ENCODE data around the gene LSAMP.

The LSAMP gene

DNA sequence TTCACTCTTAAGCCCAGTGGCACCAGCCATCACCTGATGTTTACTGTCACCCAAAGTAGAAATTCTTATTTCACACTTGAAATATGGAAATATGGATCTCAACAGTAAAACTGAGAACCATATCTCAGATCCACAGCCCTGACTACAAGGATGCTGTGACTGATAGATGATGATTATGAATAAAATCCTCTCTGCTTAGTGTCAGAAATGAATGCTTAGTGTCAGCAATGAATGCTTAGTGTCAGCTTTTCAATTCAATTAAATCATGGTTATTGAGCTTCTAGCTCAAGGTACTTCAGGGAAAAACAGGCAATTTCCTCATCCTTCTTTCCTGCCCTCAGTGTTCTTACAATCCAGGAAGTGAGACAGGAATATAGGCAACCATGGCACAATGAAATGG lies 392.3 kb downstream of the LSAMP start:
- DNase-seq (ENCODE audit: low read depth in 3 of 3), result no peak

DNA sequence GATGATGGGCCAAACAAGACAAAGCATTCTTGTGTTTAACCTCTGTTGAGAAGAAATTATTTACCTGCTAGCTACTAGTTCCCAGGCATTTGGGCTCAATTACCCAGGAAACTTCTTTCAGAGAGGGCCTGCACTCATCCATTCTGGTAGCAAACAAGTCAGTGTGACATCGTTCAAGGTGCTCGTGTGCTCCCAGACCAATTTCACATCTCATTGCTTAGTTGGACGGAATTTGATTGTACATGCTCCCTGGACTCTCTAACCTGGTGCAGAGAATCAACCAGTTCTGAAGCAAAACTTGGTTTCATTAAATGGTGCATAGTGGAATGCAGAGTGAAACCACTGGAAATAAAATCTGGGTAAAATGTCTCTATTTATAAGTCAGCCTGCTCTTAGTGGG lies 392.7 kb downstream of the LSAMP start:
- no peak for DNase-seq (ENCODE audit: low read depth in 3 of 3)

DNA sequence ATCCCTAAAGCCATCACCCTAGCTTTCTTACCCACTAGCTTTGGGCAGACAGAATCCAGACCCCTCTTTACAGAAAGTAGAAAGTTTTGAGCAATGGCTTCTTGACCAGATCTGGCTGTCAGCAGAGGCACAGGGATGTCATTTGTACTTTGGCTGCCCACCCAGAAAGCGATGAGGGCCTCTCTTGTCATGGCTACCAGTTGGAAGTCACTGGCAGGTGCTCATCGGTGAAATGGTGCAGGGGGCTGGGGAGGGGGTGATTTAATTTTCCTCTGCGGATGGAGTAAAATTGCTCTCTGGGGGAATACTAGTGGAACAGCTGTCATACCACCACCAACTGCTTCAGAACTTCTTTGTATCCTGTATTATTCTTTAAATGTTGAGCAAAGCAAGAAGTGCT lies 393.7 kb downstream of the LSAMP start:
- DNase-seq (ENCODE audit: low read depth in 3 of 3), result no peak

DNA sequence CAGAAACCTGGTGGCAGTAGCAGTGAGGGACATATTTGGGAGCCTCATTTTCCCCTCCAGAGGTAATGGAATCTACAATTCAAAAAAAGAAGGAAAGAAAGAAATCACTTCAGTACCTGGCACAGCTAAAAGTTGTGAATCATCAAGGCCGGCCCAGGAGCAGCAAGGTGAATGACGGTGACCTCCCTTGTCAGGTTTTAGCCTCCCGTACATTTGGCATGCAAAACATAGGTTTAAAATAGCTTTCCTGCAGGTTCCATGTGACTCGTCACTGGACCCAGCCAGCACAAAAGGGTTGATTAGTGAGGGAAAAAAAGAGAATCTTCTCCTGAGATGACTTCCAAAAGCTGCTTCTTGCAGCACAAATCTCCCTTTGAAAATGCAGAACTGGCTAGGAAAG lies 394.2 kb downstream of the LSAMP start:
- DNase-seq (ENCODE audit: low read depth in 3 of 3), result no peak

DNA sequence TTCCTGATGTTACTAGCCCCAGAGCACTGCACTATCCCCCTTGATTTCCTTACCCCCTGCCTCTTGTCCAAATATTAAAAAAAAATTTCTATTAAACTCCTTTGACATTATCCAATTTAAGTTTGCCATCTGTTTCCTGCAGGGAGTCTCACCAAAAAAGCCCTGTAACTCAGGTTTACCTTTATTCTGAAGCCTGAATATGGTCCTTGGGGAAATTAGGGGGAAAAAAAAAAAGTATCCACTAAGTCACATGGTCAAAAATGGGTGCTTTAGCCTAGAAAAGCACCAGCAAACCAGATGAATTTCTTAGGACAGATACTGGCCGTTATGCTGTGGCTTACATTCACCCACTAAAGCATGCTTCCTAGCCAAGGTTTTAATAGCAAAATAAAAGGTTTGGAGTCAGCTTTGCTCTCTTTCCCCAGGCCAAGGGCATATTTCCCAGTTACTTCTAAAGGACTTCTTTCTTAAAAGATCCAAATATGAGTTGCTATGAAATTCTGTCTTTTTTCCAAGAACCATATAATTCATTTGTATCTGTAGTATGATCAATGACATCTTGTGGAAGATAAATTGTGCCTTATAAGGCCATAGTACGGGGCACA lies 394.9 kb downstream of the LSAMP start:
- no peak for DNase-seq (ENCODE audit: low read depth in 3 of 3)

DNA sequence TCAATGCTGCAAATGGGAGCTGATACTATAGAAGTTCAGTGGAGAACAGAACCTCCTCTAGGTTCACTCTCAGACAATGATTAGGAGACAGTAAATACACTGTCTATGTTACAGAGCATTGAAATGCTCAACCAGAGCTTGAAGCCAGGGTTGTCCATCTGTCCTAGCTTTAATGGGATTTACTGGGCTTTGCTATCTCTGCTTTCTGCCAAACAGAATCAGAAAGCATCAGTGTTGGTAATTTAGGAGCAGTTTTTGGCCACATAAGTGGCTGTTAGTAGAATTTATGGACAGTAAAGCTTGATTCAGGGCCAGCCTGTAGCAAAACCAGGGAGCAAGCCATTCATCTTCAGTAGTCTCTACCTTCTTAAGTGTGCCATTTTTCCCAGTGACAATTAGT lies 396.3 kb downstream of the LSAMP start:
- DNase-seq (ENCODE audit: low read depth in 3 of 3), result no peak

DNA sequence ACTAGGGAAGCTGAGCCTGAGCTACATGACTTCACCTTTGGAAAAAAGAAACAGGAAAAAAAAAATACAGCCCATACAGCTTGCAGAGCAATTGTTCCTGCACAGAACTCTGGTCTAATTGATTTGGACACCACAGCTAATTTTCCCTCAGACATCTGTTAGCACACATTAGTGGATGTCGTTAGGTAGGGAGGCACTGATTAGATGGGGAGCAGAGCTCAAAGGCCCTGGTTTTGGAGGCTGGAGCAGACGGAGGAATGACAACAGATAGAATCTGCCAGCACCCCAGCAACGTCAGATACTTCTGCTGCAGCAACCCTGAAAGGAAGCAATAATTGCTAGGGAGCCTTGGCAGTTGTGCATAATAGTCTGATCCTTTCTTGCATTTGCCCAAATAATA lies 398.9 kb downstream of the LSAMP start:
- DNase-seq (ENCODE audit: low read depth in 3 of 3), result no peak

DNA sequence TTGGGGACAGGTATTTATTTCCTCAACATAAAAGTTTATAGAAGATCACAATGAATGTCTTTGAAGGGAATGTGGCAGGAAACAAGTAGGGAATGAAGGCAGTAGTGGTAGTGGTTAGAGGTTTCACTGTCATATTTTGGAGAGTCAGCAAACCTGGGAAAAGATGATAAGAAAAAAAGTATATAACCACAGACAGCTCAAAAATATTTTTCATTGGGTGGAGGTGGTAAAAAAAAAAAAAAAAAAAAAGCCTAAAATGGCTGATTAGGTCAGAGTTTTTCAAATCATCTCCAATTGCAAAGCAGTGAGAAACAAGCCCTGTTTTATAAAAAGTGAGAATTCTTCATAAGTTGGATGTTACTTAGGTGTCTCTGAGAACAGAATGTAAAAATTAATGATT lies 400.0 kb downstream of the LSAMP start:
- no peak for DNase-seq (ENCODE audit: low read depth in 3 of 3)

DNA sequence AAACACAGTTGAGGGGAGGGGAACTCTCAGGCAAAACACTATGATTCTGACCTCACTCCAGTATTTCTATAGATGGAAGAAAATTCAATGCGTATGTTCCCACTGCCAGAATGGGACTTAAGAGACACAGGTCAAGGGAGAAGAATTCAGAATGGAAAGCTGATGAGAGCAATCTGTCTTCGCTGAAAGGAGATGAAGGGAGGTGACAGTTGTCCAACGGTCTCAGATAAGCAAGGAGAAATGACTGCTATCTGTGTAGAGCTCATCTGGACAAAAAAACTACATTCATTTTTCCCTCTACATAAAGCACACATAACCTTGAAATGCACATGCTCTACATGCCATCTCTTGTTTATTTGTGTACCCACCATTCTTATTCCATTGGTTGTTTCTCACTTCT lies 405.1 kb downstream of the LSAMP start:
- DNase-seq (ENCODE audit: low read depth in 3 of 3), result no peak

DNA sequence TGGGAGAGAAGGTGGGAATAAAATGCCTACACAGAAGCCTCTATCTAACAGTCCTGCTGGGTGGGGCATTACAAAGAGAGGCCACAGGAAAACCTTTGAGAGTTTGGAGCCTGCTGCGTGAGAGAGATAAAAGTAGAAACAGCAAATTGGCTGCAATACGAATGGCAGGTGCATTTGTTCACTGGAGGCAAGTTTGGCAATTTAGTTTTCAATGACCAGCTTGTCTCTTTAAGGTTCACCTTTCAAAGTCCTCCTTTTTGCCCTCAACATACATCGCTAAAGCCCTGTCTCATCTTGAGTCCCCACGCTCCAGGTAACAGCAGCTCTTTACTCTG lies 405.7 kb downstream of the LSAMP start:
- DNase-seq (ENCODE audit: low read depth in 3 of 3), result no peak

DNA sequence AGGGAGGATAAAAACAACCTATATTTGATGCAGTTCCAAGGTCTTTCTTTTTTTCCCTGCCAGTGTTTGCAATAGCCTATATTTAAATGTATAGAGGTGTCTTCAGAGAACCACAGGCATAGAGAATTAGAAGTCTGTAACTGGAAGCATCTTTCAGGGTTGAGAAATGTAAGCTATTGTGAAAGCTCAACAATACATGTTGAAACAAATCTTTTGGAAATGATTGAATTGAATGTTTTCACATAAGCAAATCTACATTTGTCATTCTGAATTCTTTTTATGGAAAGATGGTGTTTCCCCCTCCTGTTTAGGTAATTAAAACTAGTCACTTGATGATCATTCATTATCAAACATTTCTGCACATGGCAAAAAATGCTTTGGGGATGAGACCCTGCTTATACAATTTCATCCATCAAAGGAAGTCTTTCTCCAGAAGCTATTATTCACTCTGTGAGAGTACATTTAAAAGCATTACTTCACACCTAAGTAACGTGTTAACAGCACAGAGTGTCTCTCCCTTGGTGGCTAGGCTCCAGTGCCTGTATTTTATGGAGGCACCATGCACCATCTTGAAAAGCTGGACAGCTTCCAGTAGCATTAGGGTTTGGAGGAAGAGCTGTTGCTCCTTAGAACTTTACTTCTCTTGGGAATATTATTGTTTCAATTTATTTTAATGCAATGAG lies 406.2 kb downstream of the LSAMP start:
- DNase-seq (ENCODE audit: low read depth in 3 of 3), result no peak

DNA sequence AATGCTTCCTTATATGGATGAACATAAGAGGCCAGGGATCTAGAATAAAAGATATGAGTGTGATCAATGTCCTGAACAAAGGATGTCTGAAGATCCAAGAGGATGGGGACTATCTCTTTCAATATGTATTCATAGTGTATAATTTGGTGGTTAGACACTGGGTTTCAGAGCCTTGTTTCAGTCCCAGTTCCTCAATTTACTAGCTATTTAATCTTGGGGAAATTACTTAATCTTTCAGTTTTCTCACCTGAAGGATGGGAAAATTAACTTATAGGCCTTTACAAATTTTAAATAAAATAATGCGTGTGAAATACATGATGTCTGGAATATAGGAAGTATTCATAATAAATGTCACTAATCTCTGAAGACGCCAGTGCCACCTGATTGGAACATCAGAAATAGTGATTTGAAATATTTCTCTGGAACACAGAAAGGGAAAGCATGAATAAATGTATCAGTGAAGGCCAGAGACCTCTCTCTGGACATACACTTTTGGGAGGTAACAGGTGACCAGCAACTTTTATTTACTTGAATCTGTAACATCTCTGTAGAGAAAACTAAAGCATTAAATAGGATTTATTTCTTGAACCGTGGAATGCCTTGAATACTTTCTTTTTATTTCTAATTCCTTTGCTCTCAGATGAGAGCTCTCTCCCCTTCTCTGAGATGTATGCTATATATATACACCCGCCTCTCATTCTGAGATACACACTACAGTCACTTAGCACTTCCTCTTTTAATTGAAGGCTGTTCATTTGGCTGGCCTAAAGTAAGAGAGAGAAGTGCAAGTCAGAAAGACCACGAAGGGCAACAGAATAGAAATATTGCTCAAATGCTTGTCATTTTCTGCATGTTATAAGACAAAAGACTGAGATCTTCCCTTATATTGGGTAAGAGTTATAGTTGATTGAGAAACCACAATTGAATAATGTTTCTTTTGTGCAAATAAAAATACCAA lies 407.1 kb downstream of the LSAMP start:
- no peak for DNase-seq (ENCODE audit: low read depth in 3 of 3)

DNA sequence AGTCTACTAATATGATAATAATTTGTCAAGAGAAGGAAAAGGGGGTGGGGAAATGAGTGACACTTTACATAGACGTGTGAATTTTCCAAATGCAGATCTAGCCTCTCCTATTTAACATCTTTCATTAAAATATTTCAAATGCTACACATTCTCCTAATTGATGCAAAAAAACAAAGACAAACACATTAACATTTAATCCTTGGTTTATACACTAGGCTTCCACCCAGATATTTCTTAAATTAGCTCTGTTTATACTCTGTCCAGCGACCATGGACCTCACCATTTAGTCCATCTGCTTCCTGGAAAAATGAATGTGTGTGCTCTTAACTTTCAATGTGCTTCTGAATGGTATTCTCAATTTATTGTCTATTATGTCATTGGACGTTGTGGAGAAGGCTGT lies 409.9 kb downstream of the LSAMP start:
- no peak for DNase-seq (ENCODE audit: low read depth in 3 of 3)

DNA sequence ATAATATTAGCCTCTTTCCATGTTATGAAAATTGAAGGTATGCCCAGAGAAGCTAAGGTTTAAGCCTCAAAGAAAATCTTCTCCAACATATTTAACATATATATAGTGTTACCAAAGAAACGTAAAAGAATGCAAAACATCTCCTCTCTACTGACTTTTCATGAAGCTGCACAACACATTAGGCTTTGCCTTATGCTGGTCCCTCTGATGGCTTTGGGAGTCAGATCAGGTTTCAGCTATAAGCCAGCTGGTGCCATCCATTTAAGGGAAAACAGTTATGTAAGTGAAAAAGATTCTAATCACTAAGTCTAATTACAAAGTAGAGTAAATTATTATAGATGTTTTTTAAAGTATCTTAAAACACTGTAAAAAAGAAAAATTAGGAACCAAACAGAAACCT lies 410.5 kb downstream of the LSAMP start:
- no peak for DNase-seq (ENCODE audit: low read depth in 3 of 3)

DNA sequence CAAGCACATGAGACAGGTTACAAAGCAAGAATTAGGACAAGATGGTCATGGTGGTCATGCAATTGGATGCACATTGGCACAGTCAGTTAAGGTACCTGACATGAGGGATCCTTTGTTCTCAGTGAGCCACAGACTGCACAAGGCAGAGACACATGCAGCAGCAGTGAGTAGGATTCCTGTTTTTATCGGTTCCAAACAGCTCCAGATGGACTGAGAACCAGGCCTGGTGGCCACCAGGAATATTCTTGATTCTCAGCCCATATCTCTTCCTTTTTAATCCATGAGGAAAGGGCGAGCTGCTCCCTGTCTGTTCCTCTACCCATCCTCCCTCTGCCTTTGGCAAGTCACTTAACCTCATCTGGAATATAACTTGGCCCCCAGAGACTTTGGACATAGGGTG lies 411.2 kb downstream of the LSAMP start:
- no peak for DNase-seq (ENCODE audit: low read depth in 3 of 3)

DNA sequence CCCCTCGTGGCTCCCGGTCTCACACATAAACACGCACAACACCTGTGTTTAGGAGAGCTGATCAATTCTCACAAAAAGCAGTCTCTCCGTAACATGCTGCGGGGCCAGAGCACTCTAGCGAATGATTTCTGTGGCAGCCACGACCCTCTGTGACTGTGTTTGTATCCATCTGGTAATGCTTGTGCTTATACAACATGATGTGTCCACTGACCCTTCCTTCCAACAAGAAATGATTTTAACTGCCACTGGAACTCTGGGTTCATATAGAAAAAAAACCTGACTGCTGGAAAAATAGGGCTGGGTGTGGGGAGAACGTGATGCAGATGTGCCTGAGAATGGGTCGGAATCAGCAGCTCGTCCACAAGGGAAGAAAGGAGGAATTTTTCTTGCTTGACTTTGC lies 411.8 kb downstream of the LSAMP start:
- DNase-seq (ENCODE audit: low read depth in 3 of 3), result no peak

DNA sequence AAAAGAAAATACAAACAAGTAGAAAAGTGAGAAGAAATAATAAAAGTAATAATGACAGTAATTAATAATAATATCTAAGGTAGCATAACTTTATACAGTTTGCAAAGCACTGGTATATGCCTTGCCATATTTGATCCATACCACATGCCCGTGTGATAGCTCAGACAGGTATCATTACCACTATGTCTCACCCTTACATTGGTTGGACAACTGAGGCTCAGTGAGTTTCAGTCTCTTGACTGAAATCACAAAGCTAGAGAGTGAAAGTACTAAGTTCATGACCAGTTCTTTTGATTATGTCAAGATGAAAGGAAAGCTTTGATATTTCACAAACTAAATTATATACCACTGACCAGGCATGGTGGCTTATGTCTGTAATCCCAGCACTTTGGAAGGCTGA lies 413.1 kb downstream of the LSAMP start:
- no peak for DNase-seq (ENCODE audit: low read depth in 3 of 3)

DNA sequence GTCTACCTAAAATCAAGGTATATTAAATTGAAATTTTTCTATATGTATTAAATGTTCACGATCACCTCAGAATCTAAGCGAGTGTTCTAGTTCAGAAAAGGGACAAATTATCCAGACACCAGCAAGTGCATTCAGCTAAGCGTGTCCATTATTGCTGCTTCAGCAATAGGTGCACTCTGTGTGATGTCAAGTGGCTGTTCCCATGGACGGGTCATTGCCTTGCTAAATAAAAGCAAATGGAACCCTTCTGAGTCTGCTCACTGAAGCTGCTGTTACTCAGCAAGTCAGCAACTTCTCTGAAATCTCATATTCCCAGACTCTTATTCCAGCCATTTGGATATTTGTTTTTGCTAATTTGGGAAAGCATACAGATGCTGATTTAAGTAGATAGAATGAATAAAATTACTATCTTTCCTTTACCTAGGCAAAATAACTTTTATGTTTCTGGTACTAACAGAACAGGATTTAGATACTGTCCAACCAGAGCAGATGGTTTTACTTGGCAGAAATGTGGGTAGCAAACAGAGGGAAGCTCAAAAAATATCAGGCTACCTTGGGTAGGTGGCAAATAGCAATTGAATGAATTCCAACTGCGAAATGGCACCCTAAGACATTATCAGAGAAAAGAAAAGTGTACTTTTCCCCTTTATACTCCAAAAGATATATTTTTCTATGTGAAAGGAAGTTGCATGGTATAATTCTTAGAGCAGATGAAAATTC lies 415.0 kb downstream of the LSAMP start:
- no peak for DNase-seq (ENCODE audit: low read depth in 3 of 3)

DNA sequence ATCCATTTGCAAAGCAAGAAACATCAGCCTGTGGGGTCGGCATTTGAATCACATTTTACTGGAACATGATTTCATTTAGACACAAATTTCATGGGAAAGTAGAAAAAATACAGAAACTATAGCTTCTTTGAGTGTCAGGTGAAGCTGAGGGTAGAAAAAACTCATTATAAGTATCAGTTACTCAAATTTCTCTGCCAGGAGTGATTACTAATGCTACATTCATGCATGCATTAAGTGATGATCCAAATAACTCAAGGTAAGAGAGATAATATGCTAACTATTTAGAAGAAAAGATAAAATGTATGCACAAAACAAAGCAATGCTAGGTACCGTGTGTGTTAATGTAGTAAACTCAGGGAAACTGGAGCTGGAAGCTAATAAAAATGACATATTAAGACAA lies 416.0 kb downstream of the LSAMP start:
- DNase-seq (ENCODE audit: low read depth in 3 of 3), result no peak

DNA sequence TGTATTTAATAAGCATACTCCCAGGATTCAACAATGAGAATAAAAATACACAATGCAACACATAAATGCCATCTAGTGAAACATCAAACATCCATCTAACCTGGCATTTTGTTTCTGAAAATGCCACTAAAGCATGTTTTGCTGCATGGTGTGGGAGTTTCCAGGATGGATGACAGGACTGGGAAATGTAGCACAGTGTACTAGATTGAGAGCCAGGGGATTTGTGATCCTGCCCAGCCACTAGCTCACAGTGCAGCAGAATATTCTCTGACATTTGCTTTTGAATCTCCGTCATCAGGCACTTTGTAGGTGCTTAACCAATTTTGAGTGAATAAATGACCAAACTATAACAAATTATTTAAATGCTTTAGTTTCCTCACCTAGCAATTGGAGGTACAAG lies 417.1 kb downstream of the LSAMP start:
- no peak for DNase-seq (ENCODE audit: low read depth in 3 of 3)

DNA sequence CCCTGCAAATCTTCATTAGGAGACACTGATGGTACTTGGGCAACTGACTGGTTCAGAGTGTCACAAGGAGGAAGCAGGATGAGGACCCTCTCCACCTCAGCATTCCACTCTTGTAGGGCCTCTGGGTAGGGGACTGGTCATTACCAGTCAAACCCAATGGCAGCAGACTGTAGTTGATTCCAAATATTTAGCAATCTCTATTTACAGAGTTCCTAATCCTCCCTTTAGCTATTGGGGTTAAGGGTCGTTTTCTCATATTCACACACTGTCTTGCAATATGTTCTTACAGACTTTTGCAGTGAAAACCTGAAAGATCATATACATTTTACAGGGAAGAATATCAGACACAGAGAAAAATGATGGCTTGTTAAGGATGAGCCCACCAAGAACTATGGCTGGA lies 424.3 kb downstream of the LSAMP start:
- DNase-seq (ENCODE audit: low read depth in 3 of 3), result no peak

DNA sequence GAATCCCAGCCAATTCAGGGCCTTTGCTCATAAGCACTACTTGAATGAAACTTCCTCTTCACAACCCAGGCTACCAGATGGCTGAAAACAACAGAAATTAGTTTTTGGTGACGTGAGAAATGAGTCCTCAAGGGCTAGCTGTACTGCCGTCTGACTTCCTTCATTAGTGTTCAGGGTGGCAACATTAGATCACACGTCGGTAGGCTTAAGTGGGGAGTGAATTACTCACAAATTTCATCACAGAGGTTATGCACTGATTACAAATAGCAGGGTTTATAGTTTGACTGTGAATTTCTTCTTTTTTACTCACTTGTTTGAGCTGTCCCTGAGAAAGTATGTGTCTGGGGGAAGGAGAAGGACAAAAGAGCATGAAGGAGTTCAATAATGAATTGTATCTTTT lies 424.8 kb downstream of the LSAMP start:
- no peak for DNase-seq (ENCODE audit: low read depth in 3 of 3)

All from stimulated activated CD4-positive, alpha-beta T cell treated with anti-CD3 and anti-CD28 coated beads, TNF-alpha, amount 100 ng/mL, for 24 hours (primary cell).